ENCODE results near the gene KCNJ9. TPM values are rescaled to one million over a fixed set of nuclear protein-coding genes. Genes with fewer than 3 reads are reported as not detected.
"Not testable (repeated sequence)": the region's sequence is repeated elsewhere in the genome, so short reads cannot be mapped to it uniquely, and the experiment has no call there.

KCNJ9 gene
- polyA plus RNA-seq, 1 donor, result 0.36 TPM

- WGBS (ENCODE audit: insufficient coverage, low lambda C conversion rate), result 100% methylated on average over 1 of the region's 4 CpGs
- H3K4me3 ChIP-seq (ENCODE audit: low read length); H3K36me3 ChIP-seq (ENCODE audit: control insufficient read depth, insufficient read depth, low read length); DNase-seq; H3K9me3 ChIP-seq (ENCODE audit: control insufficient read depth, low read depth, low read length); H3K27me3 ChIP-seq (ENCODE audit: control insufficient read depth, insufficient read depth, low read length); H3K27ac ChIP-seq (ENCODE audit: low read length): not testable (repeated sequence)
- H3K4me1 ChIP-seq (ENCODE audit: control insufficient read depth, insufficient read depth, low read length), result peaks cover 17% of the 10 kb centered on the region
Observed at GRCh38 chr1:160126342-160126741, 45.0 kb downstream of the KCNJ9 start.

DNA sequence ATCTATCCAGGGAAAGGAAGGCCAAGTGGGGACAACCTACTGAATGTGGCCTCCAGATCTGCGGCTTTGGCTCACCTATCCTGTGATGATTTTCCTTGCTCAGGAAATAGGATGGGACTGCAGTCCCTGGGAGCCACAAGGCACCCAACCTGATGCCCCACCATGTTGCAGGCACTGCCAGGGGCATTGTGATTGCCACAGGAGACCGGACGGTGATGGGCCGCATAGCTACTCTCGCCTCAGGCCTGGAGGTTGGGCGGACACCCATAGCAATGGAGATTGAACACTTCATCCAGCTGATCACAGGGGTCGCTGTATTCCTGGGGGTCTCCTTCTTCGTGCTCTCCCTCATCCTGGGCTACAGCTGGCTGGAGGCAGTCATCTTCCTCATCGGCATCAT, 46.0 kb downstream of the KCNJ9 start:
- no peaks in the 10 kb centered on the region for H3K9me3 ChIP-seq (ENCODE audit: control insufficient read depth, low read depth, low read length)
- H3K27ac ChIP-seq (ENCODE audit: low read length), result no peak overlapping the region
- DNase-seq, result no peak
- no peak overlapping the region for H3K4me3 ChIP-seq (ENCODE audit: low read length)
- H3K36me3 ChIP-seq (ENCODE audit: control insufficient read depth, insufficient read depth, low read length), result no peaks in the 10 kb centered on the region
- H3K4me1 ChIP-seq (ENCODE audit: control insufficient read depth, insufficient read depth, low read length), result peaks cover 17% of the 10 kb centered on the region
- WGBS (ENCODE audit: insufficient coverage, low lambda C conversion rate), result no CpG with 5 or more reads among the region's 9 CpGs
- peaks cover 4% of the 10 kb centered on the region for H3K27me3 ChIP-seq (ENCODE audit: control insufficient read depth, insufficient read depth, low read length)

DNA sequence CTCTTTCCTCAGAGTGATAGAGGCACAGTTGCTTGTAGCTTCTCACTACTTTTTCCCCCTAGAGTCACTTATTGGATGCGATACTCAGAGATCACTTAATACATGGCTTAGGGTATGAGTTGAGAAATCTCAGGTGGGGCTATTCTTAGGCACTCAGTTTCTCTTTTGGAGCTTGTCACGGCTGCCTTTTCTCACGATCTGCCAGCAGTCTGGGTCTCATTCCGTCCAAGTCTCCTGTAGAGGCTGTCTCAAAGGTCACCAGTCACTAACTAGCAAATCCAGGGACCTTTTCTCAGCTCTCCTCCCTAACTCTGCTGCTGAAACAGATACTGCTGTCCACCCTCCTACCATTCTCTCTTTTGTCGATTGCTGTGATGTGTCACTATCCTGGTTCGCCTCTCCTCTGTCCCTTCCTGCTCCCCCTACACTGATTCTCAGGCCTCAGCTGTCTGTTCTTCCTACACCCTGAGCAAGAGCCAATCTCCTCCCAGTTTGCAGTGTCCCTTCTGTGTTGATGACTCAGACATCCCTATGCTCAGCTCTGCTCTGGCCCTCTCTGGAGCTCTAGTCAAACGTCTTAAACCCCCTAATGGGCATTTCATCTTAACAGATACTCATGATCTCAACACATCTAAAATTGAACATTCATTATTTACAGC, 46.7 kb downstream of the KCNJ9 start:
- Histone ChIP-seq H3K4me3 (ENCODE audit: low read length) (no peak overlapping the region), H3K9me3 (ENCODE audit: control insufficient read depth, low read depth, low read length) (no peaks in the 10 kb centered on the region), H3K36me3 (ENCODE audit: control insufficient read depth, insufficient read depth, low read length) (no peaks in the 10 kb centered on the region), H3K27ac (ENCODE audit: low read length) (peak overlapping the region; percentile 36), H3K4me1 (ENCODE audit: control insufficient read depth, insufficient read depth, low read length) (peaks cover 17% of the 10 kb centered on the region), H3K27me3 (ENCODE audit: control insufficient read depth, insufficient read depth, low read length) (peaks cover 6% of the 10 kb centered on the region)
- 100% methylated on average over 1 of the region's 7 CpGs for WGBS (ENCODE audit: insufficient coverage, low lambda C conversion rate)
- DNase-seq, result peak in 1 of 2 donors; percentile 42

DNA sequence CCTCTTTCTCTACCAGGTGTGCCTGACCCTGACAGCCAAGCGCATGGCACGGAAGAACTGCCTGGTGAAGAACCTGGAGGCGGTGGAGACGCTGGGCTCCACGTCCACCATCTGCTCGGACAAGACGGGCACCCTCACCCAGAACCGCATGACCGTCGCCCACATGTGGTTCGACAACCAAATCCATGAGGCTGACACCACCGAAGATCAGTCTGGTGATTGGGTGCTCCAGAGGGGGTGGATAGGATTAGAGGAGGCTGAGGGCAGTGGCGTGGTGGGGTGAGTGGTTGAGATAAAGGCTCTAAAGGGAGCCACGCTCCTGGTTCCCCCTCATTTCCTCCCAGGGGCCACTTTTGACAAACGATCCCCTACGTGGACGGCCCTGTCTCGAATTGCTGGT, 47.3 kb downstream of the KCNJ9 start:
- WGBS (ENCODE audit: insufficient coverage, low lambda C conversion rate), result no CpG with 5 or more reads among the region's 18 CpGs
- no peaks in the 10 kb centered on the region for H3K9me3 ChIP-seq (ENCODE audit: control insufficient read depth, low read depth, low read length)
- H3K36me3 ChIP-seq (ENCODE audit: control insufficient read depth, insufficient read depth, low read length), result no peaks in the 10 kb centered on the region
- H3K4me1 ChIP-seq (ENCODE audit: control insufficient read depth, insufficient read depth, low read length), result peaks cover 17% of the 10 kb centered on the region
- no peak for DNase-seq
- H3K4me3 ChIP-seq (ENCODE audit: low read length), result no peak overlapping the region
- peaks cover 6% of the 10 kb centered on the region for H3K27me3 ChIP-seq (ENCODE audit: control insufficient read depth, insufficient read depth, low read length)
- no peak overlapping the region for H3K27ac ChIP-seq (ENCODE audit: low read length)

GRCh38 chr1:160129046-160129445, 47.7 kb downstream of the KCNJ9 start:
- Histone ChIP-seq H3K27ac (ENCODE audit: low read length) (no peak overlapping the region), H3K4me3 (ENCODE audit: low read length) (no peak overlapping the region), H3K9me3 (ENCODE audit: control insufficient read depth, low read depth, low read length) (no peaks in the 10 kb centered on the region), H3K36me3 (ENCODE audit: control insufficient read depth, insufficient read depth, low read length) (no peaks in the 10 kb centered on the region), H3K4me1 (ENCODE audit: control insufficient read depth, insufficient read depth, low read length) (peaks cover 17% of the 10 kb centered on the region), H3K27me3 (ENCODE audit: control insufficient read depth, insufficient read depth, low read length) (peaks cover 6% of the 10 kb centered on the region)
- WGBS (ENCODE audit: insufficient coverage, low lambda C conversion rate), result no CpG with 5 or more reads among the region's 5 CpGs
- no peak for DNase-seq

GRCh38 chr1:160129558-160129957, 48.2 kb downstream of the KCNJ9 start:
- no peak overlapping the region for H3K27ac ChIP-seq (ENCODE audit: low read length)
- H3K9me3 ChIP-seq (ENCODE audit: control insufficient read depth, low read depth, low read length), result no peaks in the 10 kb centered on the region
- no peak overlapping the region for H3K4me3 ChIP-seq (ENCODE audit: low read length)
- peaks cover 15% of the 10 kb centered on the region for H3K4me1 ChIP-seq (ENCODE audit: control insufficient read depth, insufficient read depth, low read length)
- no peaks in the 10 kb centered on the region for H3K36me3 ChIP-seq (ENCODE audit: control insufficient read depth, insufficient read depth, low read length)
- H3K27me3 ChIP-seq (ENCODE audit: control insufficient read depth, insufficient read depth, low read length), result peaks cover 6% of the 10 kb centered on the region
- no CpG with 5 or more reads among the region's 3 CpGs for WGBS (ENCODE audit: insufficient coverage, low lambda C conversion rate)
- no peak for DNase-seq

- peaks cover 13% of the 10 kb centered on the region for H3K4me1 ChIP-seq (ENCODE audit: control insufficient read depth, insufficient read depth, low read length)
- no peaks in the 10 kb centered on the region for H3K9me3 ChIP-seq (ENCODE audit: control insufficient read depth, low read depth, low read length)
- no peaks in the 10 kb centered on the region for H3K36me3 ChIP-seq (ENCODE audit: control insufficient read depth, insufficient read depth, low read length)
- peaks cover 6% of the 10 kb centered on the region for H3K27me3 ChIP-seq (ENCODE audit: control insufficient read depth, insufficient read depth, low read length)
- no peak overlapping the region for H3K4me3 ChIP-seq (ENCODE audit: low read length)
- H3K27ac ChIP-seq (ENCODE audit: low read length), result no peak overlapping the region
- DNase-seq, result no peak
- no CpG with 5 or more reads among the region's 11 CpGs for WGBS (ENCODE audit: insufficient coverage, low lambda C conversion rate)
Observed at GRCh38 chr1:160129966-160130365, 48.6 kb downstream of the KCNJ9 start.

DNA sequence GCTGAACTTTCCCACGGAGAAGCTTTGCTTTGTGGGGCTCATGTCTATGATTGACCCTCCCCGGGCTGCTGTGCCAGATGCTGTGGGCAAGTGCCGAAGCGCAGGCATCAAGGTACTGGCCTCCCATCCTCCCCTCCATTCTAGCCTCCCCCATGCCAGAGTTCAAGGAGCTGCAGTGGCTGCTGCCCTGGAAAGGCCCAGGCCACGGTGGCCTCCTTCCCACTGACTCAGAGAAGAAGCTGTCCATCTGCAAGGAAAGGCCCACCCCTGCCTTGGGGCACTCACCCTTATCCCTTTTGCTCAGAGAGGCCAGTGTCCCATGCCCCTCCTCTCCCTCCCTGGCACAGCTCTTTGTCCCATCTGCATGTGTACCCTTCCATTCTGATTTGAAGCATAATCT, 49.1 kb downstream of the KCNJ9 start:
- no peak for DNase-seq
- peaks cover 9% of the 10 kb centered on the region for H3K4me1 ChIP-seq (ENCODE audit: control insufficient read depth, insufficient read depth, low read length)
- H3K36me3 ChIP-seq (ENCODE audit: control insufficient read depth, insufficient read depth, low read length), result no peaks in the 10 kb centered on the region
- no peaks in the 10 kb centered on the region for H3K9me3 ChIP-seq (ENCODE audit: control insufficient read depth, low read depth, low read length)
- H3K27me3 ChIP-seq (ENCODE audit: control insufficient read depth, insufficient read depth, low read length), result peaks cover 6% of the 10 kb centered on the region
- no peak overlapping the region for H3K4me3 ChIP-seq (ENCODE audit: low read length)
- 100% methylated on average over 1 of the region's 5 CpGs for WGBS (ENCODE audit: insufficient coverage, low lambda C conversion rate)
- no peak overlapping the region for H3K27ac ChIP-seq (ENCODE audit: low read length)

DNA sequence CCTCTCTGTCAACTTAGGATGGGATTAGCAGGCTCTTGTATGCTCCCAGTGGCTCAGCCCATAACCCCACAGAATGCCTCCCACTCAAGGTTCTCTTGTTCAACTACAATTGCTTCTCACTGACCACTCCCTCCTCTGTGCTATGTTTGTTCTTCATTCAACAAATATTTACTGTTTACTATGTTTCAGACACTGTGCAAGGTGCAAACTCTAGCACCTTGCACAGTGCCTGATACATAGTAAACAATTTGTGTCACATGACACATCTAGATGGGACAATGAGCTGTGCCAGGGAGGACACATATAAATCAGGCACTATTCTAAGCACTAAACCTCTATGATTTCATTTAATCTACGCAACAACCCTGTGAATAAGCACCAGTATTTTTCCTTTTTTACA, 49.6 kb downstream of the KCNJ9 start:
- DNase-seq, result no peak
- WGBS (ENCODE audit: insufficient coverage, low lambda C conversion rate), result no CpG with 5 or more reads among the region's 1 CpG
- Histone ChIP-seq H3K4me1 (ENCODE audit: control insufficient read depth, insufficient read depth, low read length) (peaks cover 4% of the 10 kb centered on the region), H3K27me3 (ENCODE audit: control insufficient read depth, insufficient read depth, low read length) (peaks cover 6% of the 10 kb centered on the region), H3K9me3 (ENCODE audit: control insufficient read depth, low read depth, low read length) (no peaks in the 10 kb centered on the region), H3K4me3 (ENCODE audit: low read length) (no peak overlapping the region), H3K36me3 (ENCODE audit: control insufficient read depth, insufficient read depth, low read length) (no peaks in the 10 kb centered on the region), H3K27ac (ENCODE audit: low read length) (no peak overlapping the region)

DNA sequence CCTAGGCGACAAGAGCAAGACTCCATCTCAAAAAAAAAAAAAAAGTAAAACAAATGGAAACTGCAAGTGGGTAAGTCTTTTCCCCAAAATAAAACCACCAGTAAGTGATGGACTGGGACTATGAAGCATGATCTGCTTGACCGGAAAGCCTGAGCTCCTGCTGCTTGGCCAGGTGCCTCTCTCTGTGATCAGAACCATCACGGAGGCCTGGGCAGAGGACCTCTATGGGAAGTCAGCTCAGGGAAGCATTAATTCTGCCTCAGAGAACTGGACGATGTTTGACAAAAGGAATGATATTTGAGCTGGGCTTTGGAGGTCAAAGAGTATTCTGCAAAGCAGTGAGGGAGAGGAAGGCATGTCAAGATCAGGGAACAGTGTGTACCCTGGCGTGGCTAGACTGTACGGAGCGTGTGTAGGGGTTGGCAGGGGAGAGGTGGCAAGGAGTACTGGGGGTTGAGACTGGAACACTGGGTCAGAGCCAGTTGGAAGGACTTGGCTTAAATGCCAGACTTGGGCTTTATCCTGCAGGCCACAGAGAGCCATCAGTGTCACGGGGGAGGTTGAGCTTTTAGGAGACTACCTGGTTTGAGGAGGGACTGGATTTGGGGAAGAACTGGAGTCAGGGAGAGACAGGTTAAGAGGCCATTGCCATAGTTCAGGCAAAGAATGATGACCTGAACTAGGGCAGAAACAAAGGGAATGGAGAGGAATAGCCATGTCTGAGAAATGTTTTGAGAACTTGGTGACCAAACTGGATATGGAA, 50.6 kb downstream of the KCNJ9 start:
- H3K27ac ChIP-seq (ENCODE audit: low read length), result no peak overlapping the region
- no CpG with 5 or more reads among the region's 8 CpGs for WGBS (ENCODE audit: insufficient coverage, low lambda C conversion rate)

More for the DNA sequence above, 50.6 kb downstream of the KCNJ9 start:
- Histone ChIP-seq H3K36me3 (ENCODE audit: control insufficient read depth, insufficient read depth, low read length) (no peaks in the 10 kb centered on the region), H3K9me3 (ENCODE audit: control insufficient read depth, low read depth, low read length) (no peaks in the 10 kb centered on the region), H3K4me1 (ENCODE audit: control insufficient read depth, insufficient read depth, low read length) (peaks cover 4% of the 10 kb centered on the region), H3K4me3 (ENCODE audit: low read length) (no peak overlapping the region), H3K27me3 (ENCODE audit: control insufficient read depth, insufficient read depth, low read length) (peaks cover 6% of the 10 kb centered on the region)
- no peak for DNase-seq

All from large intestine (tissue), 3 donors.